Measurements from ENCODE around the gene CEND1. TPM values are rescaled to one million over a fixed set of nuclear protein-coding genes. Genes with fewer than 3 reads are reported as not detected.

CEND1 gene
- total and polyA plus RNA-seq, 7 donors: 0.09 to 0.33 (median 0.17) TPM; not detected in 3

- ATAC-seq (no peak), DNase-seq (no peak)
- H3K27ac ChIP-seq: peak overlapping the region; percentile 55
- peaks cover 0 to 17% (median 7%) of the 10 kb centered on the region in 3 donors for H3K27me3 ChIP-seq (ENCODE audit: insufficient read depth in 3 of 3, low read length in 2 of 3)
- H3K9me3 ChIP-seq: no peaks in the 10 kb centered on the region
- WGBS, 3 donors: 83 to 85% (median 84%) methylated on average over 39 to 53 of the region's 53 CpGs
- peaks cover 0 to 43% of the 10 kb centered on the region in 2 donors for H3K36me3 ChIP-seq (ENCODE audit: insufficient read depth in 1 of 2, low read depth in 1 of 2)
- intact Hi-C loops (cut with DNase I): no loop called here
- no peak for TF ChIP-seq CTCF (IDR thresholded peaks at IDR 0.05)
- no peak overlapping the region for H3K4me3 ChIP-seq
- H3K4me1 ChIP-seq: peaks cover 44% of the 10 kb centered on the region
Measured at GRCh38 chr11:823441-824291, 33.8 kb upstream of the CEND1 start.

- peak overlapping the region; percentile 88 for H3K4me3 ChIP-seq
- ATAC-seq (no peak), DNase-seq (peak; percentile 57 to 78)
- peaks cover 0 to 12% (median 0%) of the 10 kb centered on the region in 3 donors for H3K27me3 ChIP-seq (ENCODE audit: insufficient read depth in 3 of 3, low read length in 2 of 3)
- no peak for TF ChIP-seq CTCF (IDR thresholded peaks at IDR 0.05)
- peaks cover 37% of the 10 kb centered on the region for H3K4me1 ChIP-seq
- peaks cover 0 to 43% of the 10 kb centered on the region in 2 donors for H3K36me3 ChIP-seq (ENCODE audit: insufficient read depth in 1 of 2, low read depth in 1 of 2)
- H3K27ac ChIP-seq: peak overlapping the region; percentile 96
- intact Hi-C loops (cut with DNase I): no loop called here
- 31 to 46% (median 38%) methylated on average over 20 to 22 of the region's 22 CpGs for WGBS, 3 donors
- H3K9me3 ChIP-seq: no peaks in the 10 kb centered on the region
Measured at GRCh38 chr11:821512-822371, 31.9 kb upstream of the CEND1 start.

GRCh38 chr11:820655-821511, 31.0 kb upstream of the CEND1 start:
- DNase-seq: peak; percentile 90 to 95

More at GRCh38 chr11:820655-821511, 31.0 kb upstream of the CEND1 start:
- H3K4me1 ChIP-seq: peaks cover 37% of the 10 kb centered on the region
- no peaks in the 10 kb centered on the region for H3K9me3 ChIP-seq
- peaks cover 0 to 7% (median 0%) of the 10 kb centered on the region in 3 donors for H3K27me3 ChIP-seq (ENCODE audit: insufficient read depth in 3 of 3, low read length in 2 of 3)
- TF ChIP-seq CTCF (IDR thresholded peaks at IDR 0.05): no peak
- H3K4me3 ChIP-seq: peak overlapping the region; percentile 88
- peak; percentile 72 to 78 (median 76) for ATAC-seq
- peaks cover 0 to 43% of the 10 kb centered on the region in 2 donors for H3K36me3 ChIP-seq (ENCODE audit: insufficient read depth in 1 of 2, low read depth in 1 of 2)
- peak overlapping the region; percentile 96 for H3K27ac ChIP-seq
- WGBS, 3 donors: 17 to 33% (median 22%) methylated on average over 11 of the region's 11 CpGs
- intact Hi-C loops (cut with DNase I): no loop called here
